A549 (cell line): ENCODE data around the gene VDR. TPM values are rescaled to one million over a fixed set of nuclear protein-coding genes. Genes with fewer than 3 reads are reported as not detected.

Experiments
- ATAC-seq, 2 experiments: fragments of 200-7000 bp in 1 of 2; fragments of >200 bp in 1 of 2; cut with Nextera tagmentation in 1 of 2; cut with Tn5 transposase in 1 of 2; 3 replicates each; pipeline versions ENCODE4 v1.8.0 to v1.9.1; 2018 to 2020; ENCODE audit warnings: mild to moderate bottlenecking in 1 of 2, moderate library complexity in 1 of 2
- CTCF ChIA-PET: fragments of 300-600 bp; sonication (Branson Sonifier 250); formaldehyde crosslinking; extraction: SDS; loops from one replicate; lab custom pipeline; 2021; ENCODE audit warnings: antibody characterized with exemption, inconsistent platforms; lab: Yijun Ruan, JAX
- POLR2A ChIA-PET: fragments of 350-600 bp; formaldehyde crosslinking; extraction: SDS; loops from one replicate; lab custom pipeline; 2021; ENCODE audit warnings: antibody characterized with exemption, inconsistent platforms; lab: Yijun Ruan, JAX
- DNase-seq, 2 experiments: peaks; one replicate each; pipeline versions ENCODE4 v3.0.0 to v3.0.0-alpha.2; 2011 to 2016; ENCODE audit warnings: low read depth in 1 of 2, low spot score in 1 of 2
- FAIRE-seq: peaks from 2 replicates; lab custom pipeline; 2011; peaks lifted over from hg19 to GRCh38; lab: Jason Lieb, UNC
- H3K27ac ChIP-seq, 2 experiments: fragments of >200 bp; sonication (Bioruptor Twin); formaldehyde crosslinking; 3 replicates each; pipeline ENCODE4 v1.5.1; 2016 to 2017
- H3K4me1 ChIP-seq: fragments of >200 bp; sonication (Bioruptor Twin); formaldehyde crosslinking; 3 replicates; pipeline ENCODE4 v1.6.1; 2016
- H3K4me2 ChIP-seq: fragments of >200 bp; sonication (Bioruptor Twin); formaldehyde crosslinking; 3 replicates; pipeline ENCODE4 v1.6.1; 2016
- H3K4me3 ChIP-seq: fragments of >200 bp; sonication (Bioruptor Twin); formaldehyde crosslinking; 3 replicates; pipeline ENCODE4 v1.5.1; 2016
- H3K9me3 ChIP-seq: fragments of >200 bp; sonication (Bioruptor Twin); formaldehyde crosslinking; 3 replicates; pipeline ENCODE4 v1.6.1; 2016
- CBX2 ChIP-seq: fragments of 200-600 bp; sonication (generic); IDR thresholded peaks from 2 replicates; pipeline ENCODE4 v1.6.1; 2016; ENCODE audit warnings: low read depth, mild to moderate bottlenecking, borderline replicate concordance
- CEBPB ChIP-seq, 2 experiments: fragments of >200 bp in 1 of 2; sonication (Bioruptor Twin) in 1 of 2; formaldehyde crosslinking in 1 of 2; IDR thresholded peaks; 2 replicates each; pipeline ENCODE4 v1.6.1; 2012 to 2016
- CHD4 ChIP-seq: fragments of 200-600 bp; sonication (generic); IDR thresholded peaks from 2 replicates; pipeline ENCODE4 v1.6.1; 2016; ENCODE audit warnings: antibody characterized with exemption, mild to moderate bottlenecking, borderline replicate concordance
- EHF ChIP-seq: fragments of 250-450 bp; sonication (Bioruptor Pico); IDR thresholded peaks from 2 replicates; pipeline ENCODE4 v1.5.0; 2020; ENCODE audit warnings: mild to moderate bottlenecking
- ESRRA ChIP-seq: fragments of 150-350 bp; IDR thresholded peaks from 2 replicates; pipeline ENCODE4 v1.6.1; 2014; ENCODE audit warnings: mild to moderate bottlenecking, low read length, borderline replicate concordance
- FOSB ChIP-seq: fragments of 250-450 bp; sonication (Bioruptor Pico); IDR thresholded peaks from 2 replicates; pipeline ENCODE4 v1.5.0; 2020; ENCODE audit warnings: mild to moderate bottlenecking, moderate library complexity
- FOSL2 ChIP-seq, 2 experiments: fragments of 450-650 bp in 1 of 2; fragments of >200 bp in 1 of 2; sonication (Bioruptor Twin) in 1 of 2; formaldehyde crosslinking; IDR thresholded peaks; 2 replicates each; pipeline versions ENCODE4 v1.5.0 to v1.6.1; 2016 to 2020; ENCODE audit warnings: mild to moderate bottlenecking in 1 of 2, moderate library complexity in 1 of 2
- FOXS1 ChIP-seq: fragments of 250-450 bp; sonication (Bioruptor Pico); IDR thresholded peaks from 2 replicates; pipeline ENCODE4 v1.5.0; 2020; ENCODE audit warnings: mild to moderate bottlenecking, moderate library complexity
- HDAC2 ChIP-seq: fragments of 200-600 bp; sonication (generic); IDR thresholded peaks from 2 replicates; pipeline ENCODE4 v1.6.1; 2016
- HES2 ChIP-seq: fragments of >200 bp; sonication (Bioruptor Twin); formaldehyde crosslinking; IDR thresholded peaks from 2 replicates; pipeline ENCODE4 v1.6.1; 2016
- HOXA7 ChIP-seq: fragments of 250-450 bp; sonication (Bioruptor Pico); IDR thresholded peaks from 2 replicates; pipeline ENCODE4 v1.5.0; 2020; ENCODE audit warnings: mild to moderate bottlenecking, moderate library complexity
- JUN ChIP-seq, 2 experiments: fragments of >200 bp; sonication (Bioruptor Twin); formaldehyde crosslinking; IDR thresholded peaks; 2 replicates in 1 of 2; 3 replicates in 1 of 2; pipeline ENCODE4 v1.6.1; 2016 to 2017
- JUNB ChIP-seq: fragments of >200 bp; sonication (Bioruptor Twin); formaldehyde crosslinking; IDR thresholded peaks from 2 replicates; pipeline ENCODE4 v1.6.1; 2016
- KDM1A ChIP-seq: fragments of 200-600 bp; sonication (generic); IDR thresholded peaks from 2 replicates; pipeline ENCODE4 v1.6.1; 2016; ENCODE audit warnings: low read depth, mild to moderate bottlenecking
- KDM5A ChIP-seq: fragments of 200-600 bp; sonication (generic); IDR thresholded peaks from 2 replicates; pipeline ENCODE4 v1.6.1; 2016; ENCODE audit warnings: antibody characterized with exemption, mild to moderate bottlenecking
- MAFK ChIP-seq: fragments of 450-650 bp; IDR thresholded peaks from 2 replicates; pipeline ENCODE4 v1.6.1; 2014; ENCODE audit not compliant: partially characterized antibody
- MAZ ChIP-seq: fragments of 150-350 bp; IDR thresholded peaks from 2 replicates; pipeline ENCODE4 v1.6.1; 2014; ENCODE audit warnings: antibody characterized with exemption, low read depth, low read length, borderline replicate concordance
- NFE2L2 ChIP-seq: fragments of 150-350 bp; conservative IDR thresholded peaks from 2 replicates; pipeline ENCODE4 v1.6.1; 2014; ENCODE audit warnings: low read length
- PHF8 ChIP-seq: fragments of 200-600 bp; sonication (generic); IDR thresholded peaks from 2 replicates; pipeline ENCODE4 v1.6.1; 2016; ENCODE audit warnings: low read depth, mild to moderate bottlenecking, antibody characterized with exemption, moderate library complexity, borderline replicate concordance
- POLR2AphosphoS2 ChIP-seq: conservative IDR thresholded peaks from 2 replicates; pipeline ENCODE4 v1.6.1; 2012; ENCODE audit warnings: low read length, improper control_type of control experiment, inconsistent platforms
- RARB ChIP-seq: fragments of 250-450 bp; sonication (Bioruptor Pico); IDR thresholded peaks from 2 replicates; pipeline ENCODE4 v1.8.0; 2021; ENCODE audit warnings: mild to moderate bottlenecking, moderate library complexity
- RFX5 ChIP-seq: fragments of 450-650 bp; IDR thresholded peaks from 2 replicates; pipeline ENCODE4 v1.7.1; 2014; ENCODE audit warnings: antibody characterized with exemption, mild to moderate bottlenecking, moderate library complexity
- SREBF2 ChIP-seq: fragments of 450-650 bp; IDR thresholded peaks from 2 replicates; pipeline ENCODE4 v1.6.1; 2014; ENCODE audit warnings: mild to moderate bottlenecking, moderate library complexity
- TFCP2L1 ChIP-seq: fragments of 250-450 bp; sonication (Bioruptor Pico); IDR thresholded peaks from 2 replicates; pipeline ENCODE4 v1.5.0; 2021; ENCODE audit warnings: mild to moderate bottlenecking
- ZFP36 ChIP-seq: fragments of 450-650 bp; IDR thresholded peaks from 2 replicates; pipeline ENCODE4 v1.6.1; 2014; ENCODE audit warnings: borderline replicate concordance; ENCODE audit not compliant: partially characterized antibody
- ZNF302 ChIP-seq: fragments of 250-450 bp; sonication (Bioruptor Pico); IDR thresholded peaks from 2 replicates; pipeline ENCODE4 v1.9.0; 2021; ENCODE audit warnings: inconsistent platforms, mild to moderate bottlenecking, moderate library complexity
- WGBS: methylation state at CpG from one replicate; pipeline ENCODE4 v1.1.6; 2017; ENCODE audit errors: missing lambda C conversion rate; 5-methylcytosine and 5-hydroxymethylcytosine counted together
- polyA plus RNA-seq, 4 experiments: library from polyadenylated mRNA; depleted of rRNA in 3 of 4; stranded (reverse); fragments of >200 nt; fragmentation: RNase III in 1 of 4; extraction: RNeasy Plus Mini Kit Qiagen cat#74134 plus additional on column Dnase treatment in 1 of 4; gene quantifications; 2 replicates in 3 of 4; 3 replicates in 1 of 4; pipeline ENCODE4 v1.2.3, GENCODE V29; 2011 to 2017
- TF ChIP-seq, protein P1 (sequence below): IDR thresholded peaks from 2 replicates; pipeline ENCODE4 v1.6.1; 2012; ENCODE audit warnings: low read depth, borderline replicate concordance
- TF ChIP-seq, protein P2 (sequence below): IDR thresholded peaks from 2 replicates; pipeline ENCODE4 v1.6.1; 2012

VDR gene
- polyA plus RNA-seq, 2 of the 4 experiments (the other 2 are of a cell fraction): 1.9 to 2.1 TPM

GRCh38 chr12:47927346-47927745 lies 22.6 kb upstream of the VDR start:
- 2% methylated on average over 3 of the region's 3 CpGs for WGBS
- no peak for ATAC-seq
- CTCF ChIA-PET: interaction anchor here (1.0 to 2.1 kb wide), 5 partner anchors 13 to 212 kb away, joined by 3 to 11 read pairs (median 5); partner anchors contain the start of gene VDR
- no peak overlapping the region for H3K27ac ChIP-seq
- POLR2A ChIA-PET: no interaction called here
- H3K4me1 ChIP-seq: no peaks in the 10 kb centered on the region
- H3K4me3 ChIP-seq: no peak overlapping the region
- H3K9me3 ChIP-seq: no peaks in the 10 kb centered on the region
- H3K4me2 ChIP-seq: no peak overlapping the region
- TF ChIP-seq FOXS1 (CRISPR knock-in tag): no peak
- no peak for TF ChIP-seq KDM5A
- TF ChIP-seq ZFP36: no peak
- TF ChIP-seq HDAC2: no peak
- TF ChIP-seq CEBPB (IDR thresholded peaks at IDR 0.05): no peak
- no peak for TF ChIP-seq RFX5
- TF ChIP-seq EHF (CRISPR knock-in tag): no peak
- no peak for TF ChIP-seq HES2
- no peak for TF ChIP-seq POLR2AphosphoS2
- no peak for TF ChIP-seq MAZ
- TF ChIP-seq, protein P1, sequence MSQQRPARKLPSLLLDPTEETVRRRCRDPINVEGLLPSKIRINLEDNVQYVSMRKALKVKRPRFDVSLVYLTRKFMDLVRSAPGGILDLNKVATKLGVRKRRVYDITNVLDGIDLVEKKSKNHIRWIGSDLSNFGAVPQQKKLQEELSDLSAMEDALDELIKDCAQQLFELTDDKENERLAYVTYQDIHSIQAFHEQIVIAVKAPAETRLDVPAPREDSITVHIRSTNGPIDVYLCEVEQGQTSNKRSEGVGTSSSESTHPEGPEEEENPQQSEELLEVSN: no peak
- no peak for TF ChIP-seq SREBF2
- no peak for TF ChIP-seq ZNF302 (CRISPR knock-in tag)
- no peak for TF ChIP-seq ESRRA
- no peak for TF ChIP-seq NFE2L2
- no peak for TF ChIP-seq CBX2
- TF ChIP-seq JUN (IDR thresholded peaks at IDR 0.05): no peak
- no peak for TF ChIP-seq FOSB
- no peak for TF ChIP-seq PHF8
- no peak for TF ChIP-seq FOSL2 (IDR thresholded peaks at IDR 0.05)
- no peak for TF ChIP-seq FOSL2 (CRISPR knock-in tag; IDR thresholded peaks at IDR 0.05)
- TF ChIP-seq, all 56 proteins: peak for 0
- FAIRE-seq: no peak
- no peak for DNase-seq

DNA sequence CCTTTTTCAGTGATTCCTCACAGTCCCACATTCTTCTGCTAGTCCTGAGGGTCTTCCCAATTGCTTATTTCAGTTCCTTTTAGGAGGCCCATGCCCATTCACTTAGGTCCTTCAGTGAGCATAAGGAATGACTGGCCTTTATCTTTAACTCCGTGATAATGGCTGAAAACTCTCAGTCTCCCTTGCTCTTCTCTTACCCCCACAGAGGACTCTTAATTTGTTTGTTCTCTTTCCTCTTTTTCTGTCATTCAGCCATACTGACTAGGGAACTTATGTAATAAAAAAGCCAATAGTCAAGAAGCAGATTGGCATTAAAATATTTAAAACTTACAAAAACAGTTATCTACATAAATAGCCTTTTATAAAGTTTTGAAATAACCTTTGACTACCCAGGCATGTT lies 17.1 kb upstream of the VDR start:
- TF ChIP-seq HOXA7 (CRISPR knock-in tag): no peak
- TF ChIP-seq KDM5A: no peak
- Histone ChIP-seq H3K4me3 (no peak overlapping the region), H3K4me2 (no peak overlapping the region), H3K9me3 (no peaks in the 10 kb centered on the region), H3K27ac (no peak overlapping the region), H3K4me1 (no peaks in the 10 kb centered on the region)
- no peak for DNase-seq
- no peak for FAIRE-seq
- 35% methylated on average over 1 of the region's 1 CpG for WGBS
- CTCF ChIA-PET: interaction anchor here (0.6 to 1.7 kb wide), 5 partner anchors 11 to 83 kb away, joined by 3 to 5 read pairs (median 3); no protein-coding TSS in a partner anchor
- POLR2A ChIA-PET: no interaction called here
- ATAC-seq: no peak

GRCh38 chr12:47920913-47921312 lies 16.1 kb upstream of the VDR start:
- Histone ChIP-seq H3K9me3 (no peaks in the 10 kb centered on the region), H3K27ac (no peak overlapping the region), H3K4me3 (no peak overlapping the region), H3K4me1 (no peaks in the 10 kb centered on the region), H3K4me2 (no peak overlapping the region)
- no peak for FAIRE-seq
- 28% methylated on average over 6 of the region's 6 CpGs for WGBS
- ChIA-PET POLR2A (no interaction called here), CTCF (interaction anchor here (1.0 to 1.8 kb wide), 4 partner anchors 10 to 206 kb away, joined by 3 to 4 read pairs (median 4); no protein-coding TSS in a partner anchor)
- TF ChIP-seq TFCP2L1 (CRISPR knock-in tag) (no peak), MAFK (no peak), RARB (CRISPR knock-in tag) (no peak), FOSB (no peak), ZFP36 (no peak), FOSL2 (IDR thresholded peaks at IDR 0.05) (no peak), FOSL2 (CRISPR knock-in tag; IDR thresholded peaks at IDR 0.05) (no peak), JUN (IDR thresholded peaks at IDR 0.05) (no peak), KDM1A (no peak), CHD4 (no peak), FOXS1 (CRISPR knock-in tag) (no peak), JUNB (no peak)
- TF ChIP-seq, protein P2, sequence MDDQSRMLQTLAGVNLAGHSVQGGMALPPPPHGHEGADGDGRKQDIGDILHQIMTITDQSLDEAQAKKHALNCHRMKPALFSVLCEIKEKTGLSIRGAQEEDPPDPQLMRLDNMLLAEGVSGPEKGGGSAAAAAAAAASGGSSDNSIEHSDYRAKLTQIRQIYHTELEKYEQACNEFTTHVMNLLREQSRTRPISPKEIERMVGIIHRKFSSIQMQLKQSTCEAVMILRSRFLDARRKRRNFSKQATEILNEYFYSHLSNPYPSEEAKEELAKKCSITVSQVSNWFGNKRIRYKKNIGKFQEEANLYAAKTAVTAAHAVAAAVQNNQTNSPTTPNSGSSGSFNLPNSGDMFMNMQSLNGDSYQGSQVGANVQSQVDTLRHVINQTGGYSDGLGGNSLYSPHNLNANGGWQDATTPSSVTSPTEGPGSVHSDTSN: no peak
- no peak for DNase-seq
- ATAC-seq: no peak
